Measurements from ENCODE around the gene ITPR1. TPM values are rescaled to one million over a fixed set of nuclear protein-coding genes. Genes with fewer than 3 reads are reported as not detected.

Gene ITPR1
- total and polyA plus RNA-seq, 11 donors, result 8.9 to 55.8 (median 19.9) TPM

DNA sequence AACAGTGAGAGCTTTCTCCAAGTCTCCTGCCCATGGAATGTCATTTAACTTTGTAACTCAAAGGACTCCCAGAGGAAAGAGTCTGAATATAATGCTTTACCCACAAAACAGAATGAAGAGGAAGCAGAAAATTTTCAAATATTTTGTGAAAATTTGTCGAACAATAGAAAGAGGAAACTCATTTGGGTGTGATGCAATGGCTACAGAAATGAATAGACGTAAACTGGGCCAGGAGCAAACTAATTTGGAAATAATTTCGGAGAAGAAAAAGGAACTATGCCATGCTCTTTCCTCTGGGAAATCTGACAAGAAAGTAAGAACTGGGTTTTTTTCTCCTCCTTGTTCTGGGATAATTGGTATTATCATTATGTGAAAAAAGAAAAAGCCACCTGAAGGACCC, 14.9 kb upstream of the ITPR1 start:
- no peak overlapping the region for H3K4me3 ChIP-seq
- no peaks in the 10 kb centered on the region for H3K36me3 ChIP-seq
- H3K4me1 ChIP-seq, result peaks cover 0 to 45% (median 3%) of the 10 kb centered on the region in 12 donors
- intact Hi-C loops (cut with DNase I), result no loop called here
- H3K27me3 ChIP-seq, result no peaks in the 10 kb centered on the region
- ATAC-seq (peak in 1 of 4 donors; percentile 18), DNase-seq (no peak)
- H3K9me3 ChIP-seq, result no peaks in the 10 kb centered on the region
- no peak for TF ChIP-seq POLR2A (IDR thresholded peaks at IDR 0.05)
- TF ChIP-seq, protein P1, sequence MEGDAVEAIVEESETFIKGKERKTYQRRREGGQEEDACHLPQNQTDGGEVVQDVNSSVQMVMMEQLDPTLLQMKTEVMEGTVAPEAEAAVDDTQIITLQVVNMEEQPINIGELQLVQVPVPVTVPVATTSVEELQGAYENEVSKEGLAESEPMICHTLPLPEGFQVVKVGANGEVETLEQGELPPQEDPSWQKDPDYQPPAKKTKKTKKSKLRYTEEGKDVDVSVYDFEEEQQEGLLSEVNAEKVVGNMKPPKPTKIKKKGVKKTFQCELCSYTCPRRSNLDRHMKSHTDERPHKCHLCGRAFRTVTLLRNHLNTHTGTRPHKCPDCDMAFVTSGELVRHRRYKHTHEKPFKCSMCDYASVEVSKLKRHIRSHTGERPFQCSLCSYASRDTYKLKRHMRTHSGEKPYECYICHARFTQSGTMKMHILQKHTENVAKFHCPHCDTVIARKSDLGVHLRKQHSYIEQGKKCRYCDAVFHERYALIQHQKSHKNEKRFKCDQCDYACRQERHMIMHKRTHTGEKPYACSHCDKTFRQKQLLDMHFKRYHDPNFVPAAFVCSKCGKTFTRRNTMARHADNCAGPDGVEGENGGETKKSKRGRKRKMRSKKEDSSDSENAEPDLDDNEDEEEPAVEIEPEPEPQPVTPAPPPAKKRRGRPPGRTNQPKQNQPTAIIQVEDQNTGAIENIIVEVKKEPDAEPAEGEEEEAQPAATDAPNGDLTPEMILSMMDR (IDR thresholded peaks at IDR 0.05), result no peak
- WGBS, 4 donors, result 51 to 67% (median 60%) methylated on average over 3 of the region's 3 CpGs
- H3K27ac ChIP-seq, result peak overlapping the region in 5 of 12 donors; percentile 2 to 77 (median 52)

DNA sequence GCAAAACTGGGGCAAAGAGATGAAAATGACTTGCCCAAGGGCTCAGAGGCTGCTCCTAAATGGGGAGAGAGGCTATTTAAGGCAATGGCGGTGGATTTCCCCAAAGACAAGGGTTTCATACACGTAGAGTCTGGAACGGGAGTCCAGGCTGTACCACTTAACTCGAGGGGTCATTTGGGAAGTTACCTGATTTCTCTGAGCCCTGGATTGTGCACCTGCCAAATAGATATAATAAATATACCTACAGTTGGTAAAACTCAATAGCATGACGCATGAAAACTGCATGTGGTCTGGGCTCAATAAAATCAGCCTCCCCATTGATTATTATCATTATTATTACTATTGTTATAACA, 1.3 kb upstream of the ITPR1 start:
- intact Hi-C loops (cut with DNase I), result loop anchor here in 9 of 10 donors (2.0 to 10.0 kb wide), 8 partner anchors 25 to 143 kb away; partner anchors contain the start of gene SUMF1 (in 1 of the 9)
- Histone ChIP-seq H3K4me1 (peaks cover 0 to 37% (median 23%) of the 10 kb centered on the region in 12 donors), H3K27me3 (no peaks in the 10 kb centered on the region), H3K9me3 (no peaks in the 10 kb centered on the region), H3K27ac (peak overlapping the region in 6 of 12 donors; percentile 82 to 97 (median 89)), H3K36me3 (no peaks in the 10 kb centered on the region), H3K4me3 (peak overlapping the region; percentile 59 to 96 (median 78))
- DNase-seq (no peak), ATAC-seq (no peak)
- 30 to 40% (median 36%) methylated on average over 5 of the region's 5 CpGs for whole genome bisulfite sequencing, 4 donors
- TF ChIP-seq, protein P1 (IDR thresholded peaks at IDR 0.05), result no peak
- TF ChIP-seq POLR2A (IDR thresholded peaks at IDR 0.05), result no peak

DNA sequence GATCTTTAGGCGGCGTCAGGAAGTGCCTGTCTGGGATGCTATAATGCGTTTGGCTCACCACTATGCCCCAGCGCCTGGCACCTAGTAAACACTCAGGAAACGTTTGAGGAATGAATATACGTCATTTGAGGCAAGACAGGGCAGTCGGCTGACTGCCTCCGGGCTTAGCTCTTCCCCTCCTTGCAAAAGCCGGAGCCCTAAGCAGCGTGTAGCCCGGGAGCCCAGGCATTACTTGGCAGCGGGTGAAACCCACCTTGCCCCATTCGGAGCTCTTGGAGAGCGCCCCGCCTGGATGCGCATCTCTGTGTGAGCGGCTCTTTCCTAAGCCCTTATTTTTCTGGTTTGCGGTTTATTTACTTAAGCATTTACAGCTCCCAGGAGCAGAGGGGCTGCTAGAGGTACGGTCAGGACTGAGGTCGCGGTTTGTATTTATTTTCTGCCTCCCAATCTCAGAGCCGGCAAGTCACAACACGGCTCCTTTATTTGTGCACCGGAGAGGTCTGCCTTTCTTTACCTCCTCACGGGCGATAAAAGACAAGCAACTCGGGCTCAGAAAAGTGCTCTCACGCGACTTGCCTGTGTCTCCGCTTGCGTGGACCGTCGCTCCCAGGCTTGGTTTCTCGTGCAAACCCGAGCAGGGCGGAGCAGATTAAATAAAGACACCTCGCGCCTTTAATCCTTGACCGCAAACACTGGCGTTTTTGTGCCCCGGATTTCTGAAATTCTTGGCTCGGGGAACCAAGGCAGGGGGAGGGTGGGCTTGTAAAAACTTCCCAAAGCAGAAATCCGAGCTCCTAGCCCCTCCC, 737 bp upstream of the ITPR1 start:
- H3K27ac ChIP-seq, result peak overlapping the region; percentile 68 to 97 (median 87)
- intact Hi-C loops (cut with DNase I), result loop anchor here in 9 of 10 donors (1.0 to 10.0 kb wide), 9 partner anchors 26 to 142 kb away; partner anchors contain the start of gene SUMF1 (in 1 of the 9)
- H3K4me1 ChIP-seq, result peaks cover 0 to 43% (median 26%) of the 10 kb centered on the region in 12 donors
- peak overlapping the region; percentile 59 to 96 (median 78) for H3K4me3 ChIP-seq
- TF ChIP-seq POLR2A (IDR thresholded peaks at IDR 0.05), result no peak
- TF ChIP-seq, protein P1 (IDR thresholded peaks at IDR 0.05), result no peak
- DNase-seq, result peak; percentile 47 to 79 (median 63)
- H3K36me3 ChIP-seq, result peaks cover 0 to 2% (median 0%) of the 10 kb centered on the region in 9 donors
- WGBS, 4 donors, result 0 to 1% (median 1%) methylated on average over 41 to 43 of the region's 43 CpGs
- no peaks in the 10 kb centered on the region for H3K27me3 ChIP-seq
- H3K9me3 ChIP-seq, result no peaks in the 10 kb centered on the region
- peak; percentile 35 to 60 (median 46) for ATAC-seq

All from heart left ventricle (tissue), 16 donors.